Measurements from ENCODE around the gene CIZ1.
"Not testable (repeated sequence)": the region's sequence is repeated elsewhere in the genome, so short reads cannot be mapped to it uniquely, and the experiment has no call there.

The CIZ1 gene

GRCh38 chr9:128191406-128192046 is at the start of gene CIZ1:
CIZ1 (minus strand) TSS chr9:128191572; CDS start chr9:128190857, 715 bp downstream.
- DNase-seq (ENCODE audit: extremely low spot score): peak; percentile 93
- TF ChIP-seq, protein P1, sequence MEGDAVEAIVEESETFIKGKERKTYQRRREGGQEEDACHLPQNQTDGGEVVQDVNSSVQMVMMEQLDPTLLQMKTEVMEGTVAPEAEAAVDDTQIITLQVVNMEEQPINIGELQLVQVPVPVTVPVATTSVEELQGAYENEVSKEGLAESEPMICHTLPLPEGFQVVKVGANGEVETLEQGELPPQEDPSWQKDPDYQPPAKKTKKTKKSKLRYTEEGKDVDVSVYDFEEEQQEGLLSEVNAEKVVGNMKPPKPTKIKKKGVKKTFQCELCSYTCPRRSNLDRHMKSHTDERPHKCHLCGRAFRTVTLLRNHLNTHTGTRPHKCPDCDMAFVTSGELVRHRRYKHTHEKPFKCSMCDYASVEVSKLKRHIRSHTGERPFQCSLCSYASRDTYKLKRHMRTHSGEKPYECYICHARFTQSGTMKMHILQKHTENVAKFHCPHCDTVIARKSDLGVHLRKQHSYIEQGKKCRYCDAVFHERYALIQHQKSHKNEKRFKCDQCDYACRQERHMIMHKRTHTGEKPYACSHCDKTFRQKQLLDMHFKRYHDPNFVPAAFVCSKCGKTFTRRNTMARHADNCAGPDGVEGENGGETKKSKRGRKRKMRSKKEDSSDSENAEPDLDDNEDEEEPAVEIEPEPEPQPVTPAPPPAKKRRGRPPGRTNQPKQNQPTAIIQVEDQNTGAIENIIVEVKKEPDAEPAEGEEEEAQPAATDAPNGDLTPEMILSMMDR (IDR thresholded peaks at IDR 0.05; ENCODE audit: control extremely low read depth, extremely low read depth, low read depth, missing control alignments): peak; percentile 86
- ChIA-PET POLR2A (interaction anchor here (0.7 kb wide), 1 partner anchor 27 kb away, joined by 3 read pairs; no protein-coding TSS in a partner anchor), CTCF (interaction anchor here (0.7 to 3.3 kb wide), 13 partner anchors 9 to 119 kb away, joined by 3 to 23 read pairs (median 4); no protein-coding TSS in a partner anchor)

DNA sequence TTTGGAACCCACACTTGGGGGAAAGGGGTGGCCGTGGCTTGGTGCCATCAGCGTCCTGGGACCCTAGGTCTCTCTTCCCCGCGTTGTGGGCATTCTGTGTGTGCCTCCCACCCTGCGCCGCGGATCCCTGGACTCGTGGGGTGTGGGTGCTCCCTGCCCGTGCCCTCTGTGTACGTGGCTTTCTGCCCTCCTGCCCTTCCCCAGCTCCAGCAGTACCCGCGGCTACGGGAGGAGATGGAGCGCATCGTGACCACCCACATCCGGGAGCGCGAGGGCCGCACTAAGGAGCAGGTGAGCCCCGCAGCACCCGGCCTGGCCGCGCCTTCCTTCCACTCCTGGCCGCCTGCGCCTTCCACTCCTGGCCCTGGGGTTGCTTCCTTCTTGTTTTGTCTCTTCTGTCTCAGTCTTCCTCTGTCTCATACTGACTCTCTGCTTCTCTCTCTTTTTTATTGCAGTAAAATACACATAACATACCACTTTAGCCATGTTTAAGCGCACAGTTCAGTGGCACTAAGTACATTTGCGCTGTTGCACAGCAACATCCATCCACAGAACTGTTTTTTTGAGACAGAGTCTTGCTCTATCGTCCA is 42.5 kb upstream of the CIZ1 start:
- CTCF ChIA-PET: no interaction called here
- TF ChIP-seq, protein P1 (IDR thresholded peaks at IDR 0.05; ENCODE audit: control extremely low read depth, extremely low read depth, low read depth, missing control alignments): no peak
- DNase-seq (ENCODE audit: extremely low spot score): no peak
- POLR2A ChIA-PET: no interaction called here

- ChIA-PET CTCF (interaction anchor here (0.9 kb wide), 1 partner anchor 8 kb away, joined by 4 read pairs; no protein-coding TSS in a partner anchor), POLR2A (no interaction called here)
- DNase-seq (ENCODE audit: extremely low spot score): no peak
- TF ChIP-seq, protein P1 (IDR thresholded peaks at IDR 0.05; ENCODE audit: control extremely low read depth, extremely low read depth, low read depth, missing control alignments): no peak
Observed at GRCh38 chr9:128232528-128233428, 41.4 kb upstream of the CIZ1 start.

DNA sequence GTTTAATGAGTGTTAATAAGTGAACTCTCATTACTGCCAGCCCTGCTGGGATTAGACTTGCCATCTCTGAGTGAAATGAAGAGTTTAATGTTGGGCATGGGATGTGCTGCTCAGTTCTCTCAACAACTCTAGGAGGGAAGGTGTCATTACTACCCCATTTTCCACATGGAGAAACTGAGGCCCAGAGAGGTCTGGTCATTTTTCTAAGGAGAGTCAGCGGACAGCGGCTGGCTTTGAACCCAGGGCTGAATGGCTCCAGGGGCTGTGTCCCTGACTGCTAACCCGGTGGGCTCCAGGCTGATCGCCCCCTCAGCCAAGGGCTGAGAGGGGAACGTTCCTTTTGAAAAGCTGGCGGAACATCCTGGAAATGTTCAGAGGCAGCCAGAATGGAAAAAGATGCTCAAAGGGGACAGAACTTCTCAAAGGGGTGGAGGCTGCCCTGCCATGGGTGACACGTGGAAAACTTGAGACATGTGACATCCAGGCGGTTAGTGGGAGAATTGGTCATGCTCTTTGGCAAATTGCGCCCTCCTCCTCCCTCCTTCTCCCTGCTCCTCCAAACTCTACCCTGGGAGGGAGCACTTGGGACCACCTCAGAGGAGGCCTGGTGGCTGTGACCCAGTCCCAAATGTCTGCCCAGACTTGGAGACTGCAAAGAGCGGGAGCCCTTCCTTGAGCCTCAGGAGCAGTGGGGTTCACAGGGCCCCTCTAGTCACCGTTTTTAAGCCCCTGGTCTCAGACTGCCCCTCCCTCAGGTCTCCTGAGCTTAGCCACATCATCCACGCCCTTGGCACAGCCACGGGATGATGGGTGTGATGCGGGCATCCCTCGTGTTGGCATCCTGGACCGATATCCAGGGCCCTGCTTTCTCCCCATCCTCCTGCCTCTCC is 40.5 kb upstream of the CIZ1 start:
- ChIA-PET CTCF (interaction anchor here (1.2 kb wide), 1 partner anchor 23 kb away, joined by 3 read pairs; no protein-coding TSS in a partner anchor), POLR2A (no interaction called here)
- DNase-seq (ENCODE audit: extremely low spot score): no peak
- TF ChIP-seq, protein P1 (IDR thresholded peaks at IDR 0.05; ENCODE audit: control extremely low read depth, extremely low read depth, low read depth, missing control alignments): no peak

GRCh38 chr9:128230897-128231296 is 39.5 kb upstream of the CIZ1 start:
- POLR2A ChIA-PET; DNase-seq (ENCODE audit: extremely low spot score): not testable (repeated sequence)
- CTCF ChIA-PET: interaction anchor here (1.1 to 1.2 kb wide), 2 partner anchors 9 to 24 kb away, joined by 3 to 4 read pairs; no protein-coding TSS in a partner anchor

DNA sequence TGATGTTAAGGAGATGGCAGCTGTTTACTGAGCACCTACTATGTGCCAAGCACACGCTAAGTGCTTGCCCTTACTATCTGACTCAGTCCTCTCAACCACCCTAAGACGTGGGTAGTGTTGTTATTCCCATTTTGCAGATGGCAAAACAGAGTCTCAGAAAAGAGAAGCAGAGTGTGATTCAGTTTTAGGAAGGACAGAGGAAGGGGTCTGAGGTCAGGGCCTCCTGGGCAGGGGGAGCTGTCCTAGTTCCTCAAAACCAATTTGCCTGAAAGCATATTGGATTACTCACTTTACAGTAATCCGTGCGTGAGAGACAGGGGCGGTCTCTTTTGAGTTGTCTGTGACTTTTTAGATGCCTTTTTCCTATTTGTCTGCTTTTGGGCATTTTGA is 35.0 kb upstream of the CIZ1 start:
- CTCF ChIA-PET: no interaction called here
- DNase-seq (ENCODE audit: extremely low spot score): no peak
- POLR2A ChIA-PET: no interaction called here
- TF ChIP-seq, protein P1 (IDR thresholded peaks at IDR 0.05; ENCODE audit: control extremely low read depth, extremely low read depth, low read depth, missing control alignments): no peak
